SK-N-SH treated with all-trans-retinoic acid at 6 μM for 48 hours (cell line): ENCODE data around the gene LCMT1.

Experiments
- ARNTL ChIP-seq: fragments of 450-650 bp; formaldehyde crosslinking; IDR thresholded peaks from 2 replicates; pipeline ENCODE4 v1.5.0; 2020; ENCODE audit warnings: low read depth, mild to moderate bottlenecking, moderate library complexity, borderline replicate concordance
- ESRRG ChIP-seq: fragments of 250-450 bp; sonication (Bioruptor Pico); IDR thresholded peaks from 2 replicates; pipeline ENCODE4 v1.6.1; 2021; ENCODE audit warnings: mild to moderate bottlenecking
- OSR1 ChIP-seq: fragments of 250-450 bp; sonication (Bioruptor Pico); IDR thresholded peaks from 2 replicates; pipeline ENCODE4 v1.8.0; 2022; ENCODE audit warnings: moderate library complexity, mild to moderate bottlenecking, inconsistent platforms
- PATZ1 ChIP-seq: fragments of 250-450 bp; sonication (Bioruptor Pico); IDR thresholded peaks from 2 replicates; pipeline ENCODE4 v1.8.0; 2020; ENCODE audit warnings: mild to moderate bottlenecking, moderate library complexity, borderline replicate concordance
- POU6F1 ChIP-seq: fragments of 250-450 bp; sonication (Bioruptor Pico); IDR thresholded peaks from 2 replicates; pipeline ENCODE4 v1.8.0; 2021; ENCODE audit warnings: low read depth, mild to moderate bottlenecking, moderate library complexity, borderline replicate concordance
- PPARA ChIP-seq: fragments of 250-450 bp; sonication (Bioruptor Pico); IDR thresholded peaks from 2 replicates; pipeline ENCODE4 v1.5.0; 2020; ENCODE audit warnings: mild to moderate bottlenecking, borderline replicate concordance
- RARB ChIP-seq: fragments of 250-450 bp; sonication (Bioruptor Pico); IDR thresholded peaks from 2 replicates; pipeline ENCODE4 v1.8.0; 2021; ENCODE audit warnings: mild to moderate bottlenecking, moderate library complexity
- TSHZ2 ChIP-seq: fragments of 250-450 bp; sonication (Bioruptor Pico); IDR thresholded peaks from 2 replicates; pipeline ENCODE4 v1.5.0; 2020; ENCODE audit warnings: mild to moderate bottlenecking, moderate library complexity
- ZC3H10 ChIP-seq: fragments of 250-450 bp; sonication (Bioruptor Pico); IDR thresholded peaks from 2 replicates; pipeline ENCODE4 v1.5.1; 2021; ENCODE audit warnings: mild to moderate bottlenecking, moderate library complexity
- ZFP3 ChIP-seq: fragments of 250-450 bp; sonication (Bioruptor Pico); IDR thresholded peaks from 2 replicates; pipeline ENCODE4 v1.5.0; 2020; ENCODE audit warnings: mild to moderate bottlenecking, moderate library complexity

GRCh38 chr16:25138130-25138529 lies 26.6 kb downstream of the LCMT1 start:
- no peak for TF ChIP-seq PPARA
- no peak for TF ChIP-seq ARNTL (CRISPR knock-in tag)
- TF ChIP-seq RARB (CRISPR knock-in tag) = no peak
- TF ChIP-seq OSR1 (CRISPR knock-in tag) = no peak
- TF ChIP-seq ZFP3 (CRISPR knock-in tag) = no peak
- TF ChIP-seq ZC3H10 (CRISPR knock-in tag) = no peak
- TF ChIP-seq TSHZ2 (CRISPR knock-in tag) = no peak
- no peak for TF ChIP-seq PATZ1 (CRISPR knock-in tag)
- TF ChIP-seq ESRRG (CRISPR knock-in tag) = no peak
- TF ChIP-seq POU6F1 (CRISPR knock-in tag) = no peak
